Measurements from ENCODE around the gene PPP1CA. TPM values are rescaled to one million over a fixed set of nuclear protein-coding genes. Genes with fewer than 3 reads are reported as not detected.
A peak's percentile ranks its signal among the peaks of the same experiment; 100 is the strongest.

PPP1CA gene
- total RNA-seq, 2 donors from 2014 or later = 168 to 215 TPM

DNA sequence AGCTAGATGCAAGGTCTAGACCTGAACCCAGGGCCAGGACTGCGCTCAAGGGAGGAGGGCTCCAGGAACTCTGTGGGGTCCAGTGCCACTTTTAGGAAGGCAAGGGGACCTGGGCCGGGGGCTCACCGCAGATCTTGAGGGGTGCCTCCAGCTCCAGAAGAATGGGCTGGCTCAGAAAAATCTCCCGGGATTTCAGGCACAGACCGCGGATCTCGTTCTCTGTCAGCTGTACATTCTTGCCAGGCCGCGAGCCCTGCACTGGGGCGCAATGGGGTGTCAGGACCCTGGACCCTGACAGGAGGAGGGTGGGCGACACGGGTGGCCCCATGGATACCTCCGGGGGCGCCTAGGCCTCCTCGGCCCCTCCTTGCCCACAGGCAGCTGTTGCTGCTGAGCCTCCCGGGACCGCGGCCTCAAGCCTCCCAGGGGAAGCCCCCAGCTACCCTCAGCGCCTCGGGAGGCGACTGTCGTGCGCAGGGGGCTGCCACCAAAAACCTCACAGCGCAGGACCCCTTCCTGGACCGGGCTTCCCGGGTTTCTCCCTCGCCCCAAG, 640 bp downstream of the PPP1CA start:
- no peaks in the 10 kb centered on the region for H3K27me3 ChIP-seq (replicated peaks; ENCODE audit: insufficient read depth)
- peak overlapping the region; percentile 67 to 94 for H3K4me3 ChIP-seq
- intact Hi-C loops (cut with DNase I) = loop anchor here (5.0 kb wide), 2 partner anchors 66 to 106 kb away; partner anchors contain the start of genes CDK2AP2, PITPNM1 and TMEM134
- WGBS = 6% methylated on average over 14 of the region's 27 CpGs
- DNase-seq (ENCODE audit: low spot score) = no peak
- peaks cover 15% of the 10 kb centered on the region for H3K4me1 ChIP-seq (replicated peaks)
- no peaks in the 10 kb centered on the region for H3K9me3 ChIP-seq
- H3K36me3 ChIP-seq = peaks cover 6 to 13% of the 10 kb centered on the region in 2 donors
- TF ChIP-seq POLR2AphosphoS5 (IDR thresholded peaks at IDR 0.05) (no peak), POLR2A (IDR thresholded peaks at IDR 0.05) (no peak)
- TF ChIP-seq, protein P1, sequence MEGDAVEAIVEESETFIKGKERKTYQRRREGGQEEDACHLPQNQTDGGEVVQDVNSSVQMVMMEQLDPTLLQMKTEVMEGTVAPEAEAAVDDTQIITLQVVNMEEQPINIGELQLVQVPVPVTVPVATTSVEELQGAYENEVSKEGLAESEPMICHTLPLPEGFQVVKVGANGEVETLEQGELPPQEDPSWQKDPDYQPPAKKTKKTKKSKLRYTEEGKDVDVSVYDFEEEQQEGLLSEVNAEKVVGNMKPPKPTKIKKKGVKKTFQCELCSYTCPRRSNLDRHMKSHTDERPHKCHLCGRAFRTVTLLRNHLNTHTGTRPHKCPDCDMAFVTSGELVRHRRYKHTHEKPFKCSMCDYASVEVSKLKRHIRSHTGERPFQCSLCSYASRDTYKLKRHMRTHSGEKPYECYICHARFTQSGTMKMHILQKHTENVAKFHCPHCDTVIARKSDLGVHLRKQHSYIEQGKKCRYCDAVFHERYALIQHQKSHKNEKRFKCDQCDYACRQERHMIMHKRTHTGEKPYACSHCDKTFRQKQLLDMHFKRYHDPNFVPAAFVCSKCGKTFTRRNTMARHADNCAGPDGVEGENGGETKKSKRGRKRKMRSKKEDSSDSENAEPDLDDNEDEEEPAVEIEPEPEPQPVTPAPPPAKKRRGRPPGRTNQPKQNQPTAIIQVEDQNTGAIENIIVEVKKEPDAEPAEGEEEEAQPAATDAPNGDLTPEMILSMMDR (IDR thresholded peaks at IDR 0.05) = no peak
- peak overlapping the region; percentile 86 to 96 for H3K27ac ChIP-seq

DNA sequence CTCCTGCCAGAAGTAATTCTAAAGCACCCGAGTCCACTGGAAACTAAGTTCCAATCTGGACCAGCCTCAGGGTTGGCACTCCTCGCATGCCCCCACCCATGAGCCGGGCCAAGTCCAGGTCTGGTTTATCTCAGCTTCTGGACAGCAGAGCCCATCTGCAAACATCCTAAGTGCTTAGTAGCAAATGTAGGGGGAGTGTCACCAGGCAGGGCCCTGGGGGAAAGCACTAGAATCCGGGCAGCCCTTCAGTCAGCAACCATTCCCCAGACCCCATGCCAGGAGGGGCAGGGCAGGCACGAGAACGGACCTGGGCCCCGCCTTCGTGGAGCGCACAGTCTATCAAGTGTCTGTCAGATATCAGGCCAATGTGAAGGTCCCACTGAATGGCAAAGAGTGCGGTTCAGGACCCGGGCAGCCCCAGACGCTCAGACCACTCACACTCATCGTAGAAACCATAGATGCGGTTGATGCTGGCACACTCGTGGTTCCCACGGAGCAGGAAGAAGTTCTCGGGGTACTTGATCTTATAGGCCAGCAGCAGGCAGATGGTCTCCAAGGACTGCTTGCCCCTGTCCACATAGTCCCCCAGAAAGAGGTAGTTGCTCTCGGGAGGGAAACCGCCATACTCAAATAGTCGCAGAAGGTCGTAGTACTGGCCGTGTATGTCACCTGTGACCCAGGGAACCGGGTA, 1.3 kb downstream of the PPP1CA start:
- intact Hi-C loops (cut with DNase I) = loop anchor here (5.0 kb wide), 2 partner anchors 67 to 107 kb away; partner anchors contain the start of genes CDK2AP2, PITPNM1 and TMEM134
- H3K27ac ChIP-seq = peak overlapping the region; percentile 86 to 96
- DNase-seq (ENCODE audit: low spot score) = no peak
- 32% methylated on average over 23 of the region's 23 CpGs for WGBS
- H3K9me3 ChIP-seq = no peaks in the 10 kb centered on the region
- H3K27me3 ChIP-seq (replicated peaks; ENCODE audit: insufficient read depth) = no peaks in the 10 kb centered on the region
- peaks cover 15% of the 10 kb centered on the region for H3K4me1 ChIP-seq (replicated peaks)
- H3K4me3 ChIP-seq = peak overlapping the region; percentile 67 to 94
- TF ChIP-seq, protein P1 (IDR thresholded peaks at IDR 0.05) = no peak
- TF ChIP-seq POLR2AphosphoS5 (IDR thresholded peaks at IDR 0.05) = no peak
- no peak for TF ChIP-seq POLR2A (IDR thresholded peaks at IDR 0.05)
- H3K36me3 ChIP-seq = peaks cover 6 to 13% of the 10 kb centered on the region in 2 donors

DNA sequence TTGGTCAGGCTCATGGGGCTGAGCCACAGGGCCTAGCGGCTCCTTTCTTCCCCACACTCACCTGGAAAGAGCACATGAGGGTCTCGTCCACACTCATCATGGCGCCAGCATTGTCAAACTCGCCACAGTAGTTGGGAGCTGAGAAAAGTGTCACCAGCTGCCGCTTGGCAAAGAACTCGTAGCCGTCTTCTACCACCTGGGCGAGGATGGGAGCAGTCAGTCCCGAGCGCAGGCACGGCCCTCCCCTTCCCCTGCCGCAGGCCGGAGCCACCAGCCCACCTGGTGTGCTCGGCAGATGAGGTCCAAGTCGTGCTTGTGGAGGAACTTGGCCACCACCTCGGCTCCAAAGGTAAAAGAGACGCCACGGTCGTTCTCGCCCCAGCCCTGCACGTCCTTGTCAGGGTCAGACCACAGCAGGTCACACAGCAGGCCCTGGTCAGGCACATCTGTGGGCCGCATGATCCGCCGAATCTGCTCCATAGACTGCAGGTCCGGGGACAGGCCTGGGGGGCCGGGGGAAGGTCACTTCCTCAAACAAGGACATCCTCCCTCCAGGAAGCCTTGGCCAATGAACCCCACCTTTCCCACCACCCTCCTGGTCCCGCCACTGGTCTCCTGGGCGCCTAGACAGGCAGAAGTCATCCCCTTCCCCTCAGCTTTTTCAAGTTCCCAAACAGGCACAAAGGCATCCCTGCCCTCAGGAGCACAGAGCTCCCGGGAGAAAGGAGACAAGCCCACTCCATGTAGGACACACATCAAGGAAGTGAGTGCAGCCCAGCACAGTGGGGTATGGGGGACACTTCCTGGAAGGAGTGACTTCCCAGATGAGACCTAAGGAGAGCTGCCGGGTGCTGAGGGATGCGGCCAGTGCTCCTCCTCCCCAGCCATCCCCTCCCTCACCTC, 2.7 kb downstream of the PPP1CA start:
- intact Hi-C loops (cut with DNase I) = no loop called here
- Histone ChIP-seq H3K4me1 (replicated peaks) (peaks cover 15% of the 10 kb centered on the region), H3K36me3 (peaks cover 6 to 13% of the 10 kb centered on the region in 2 donors), H3K9me3 (no peaks in the 10 kb centered on the region), H3K4me3 (no peak overlapping the region), H3K27me3 (replicated peaks; ENCODE audit: insufficient read depth) (no peaks in the 10 kb centered on the region), H3K27ac (no peak overlapping the region)
- WGBS = 81% methylated on average over 31 of the region's 31 CpGs
- TF ChIP-seq POLR2AphosphoS5 (IDR thresholded peaks at IDR 0.05) (no peak), POLR2A (IDR thresholded peaks at IDR 0.05) (no peak)
- TF ChIP-seq, protein P1 (IDR thresholded peaks at IDR 0.05) = no peak
- no peak for DNase-seq (ENCODE audit: low spot score)

DNA sequence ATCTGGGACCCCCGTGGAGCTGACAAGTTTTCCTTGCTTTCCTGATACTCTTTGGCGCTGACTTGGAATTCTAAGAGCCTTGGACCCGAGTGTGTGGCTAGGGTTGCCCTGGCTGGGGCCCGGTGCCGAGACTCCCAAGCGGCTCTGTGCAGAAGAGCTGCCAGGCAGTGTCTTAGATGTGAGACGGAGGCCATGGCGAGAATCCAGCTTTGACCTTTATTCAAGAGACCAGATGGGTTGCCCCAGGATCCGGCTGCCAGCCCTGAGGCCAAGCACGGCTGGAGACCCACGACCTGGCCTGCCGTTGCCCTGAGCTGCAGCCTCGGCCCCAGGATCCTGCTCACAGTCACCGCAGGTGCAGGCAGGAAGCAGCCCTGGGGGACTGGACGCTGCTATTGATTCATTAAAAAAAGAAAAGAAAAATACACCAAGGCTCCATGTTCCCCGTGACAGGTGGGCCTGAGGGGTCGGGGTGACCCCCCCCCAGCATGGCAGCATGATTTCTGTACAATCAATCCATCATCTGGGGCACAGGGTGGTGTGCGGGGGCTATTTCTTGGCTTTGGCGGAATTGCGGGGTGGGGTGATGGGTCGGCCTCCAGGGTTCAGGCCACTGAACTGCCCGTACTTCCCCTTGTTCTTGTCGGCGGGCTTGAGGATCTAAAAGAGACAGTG, 3.5 kb downstream of the PPP1CA start:
- Histone ChIP-seq H3K36me3 (peaks cover 6 to 13% of the 10 kb centered on the region in 2 donors), H3K9me3 (no peaks in the 10 kb centered on the region), H3K4me1 (replicated peaks) (peaks cover 15% of the 10 kb centered on the region), H3K4me3 (no peak overlapping the region), H3K27ac (no peak overlapping the region), H3K27me3 (replicated peaks; ENCODE audit: insufficient read depth) (no peaks in the 10 kb centered on the region)
- intact Hi-C loops (cut with DNase I) = no loop called here
- 78% methylated on average over 23 of the region's 24 CpGs for WGBS
- TF ChIP-seq, protein P1 (IDR thresholded peaks at IDR 0.05) = no peak
- no peak for TF ChIP-seq POLR2A (IDR thresholded peaks at IDR 0.05)
- no peak for TF ChIP-seq POLR2AphosphoS5 (IDR thresholded peaks at IDR 0.05)
- DNase-seq (ENCODE audit: low spot score) = no peak
